ENCODE data around the gene TRIO.
"Not testable (repeated sequence)": the region's sequence is repeated elsewhere in the genome, so short reads cannot be mapped to it uniquely, and the experiment has no call there.

Gene TRIO

DNA sequence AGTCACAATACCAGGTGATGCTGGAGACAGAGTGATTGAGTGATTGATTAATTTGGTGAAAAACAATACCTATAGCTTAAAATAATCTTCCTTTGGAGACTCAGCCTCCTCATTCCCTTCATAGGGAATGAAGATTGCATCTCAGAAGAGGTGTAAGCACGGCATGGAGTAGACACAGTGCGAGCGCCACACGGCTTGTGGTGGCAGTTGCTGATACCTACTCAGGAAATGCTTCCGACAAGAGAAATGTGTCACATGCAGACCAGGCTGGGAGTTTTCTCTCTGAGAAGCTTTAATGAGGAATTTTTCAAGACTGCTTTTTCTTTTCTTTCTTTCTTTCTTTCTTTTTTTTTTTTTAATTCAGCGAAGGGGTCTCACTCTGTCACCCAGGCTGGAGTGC, 226.6 kb downstream of the TRIO start:
- in situ Hi-C loops (cut with MboI; ENCODE audit: low sequenced_read_pairs) = no loop called here

GRCh38 chr5:14370386-14370785, 227.2 kb downstream of the TRIO start:
- in situ Hi-C loops (cut with MboI; ENCODE audit: low sequenced_read_pairs) = no loop called here

DNA sequence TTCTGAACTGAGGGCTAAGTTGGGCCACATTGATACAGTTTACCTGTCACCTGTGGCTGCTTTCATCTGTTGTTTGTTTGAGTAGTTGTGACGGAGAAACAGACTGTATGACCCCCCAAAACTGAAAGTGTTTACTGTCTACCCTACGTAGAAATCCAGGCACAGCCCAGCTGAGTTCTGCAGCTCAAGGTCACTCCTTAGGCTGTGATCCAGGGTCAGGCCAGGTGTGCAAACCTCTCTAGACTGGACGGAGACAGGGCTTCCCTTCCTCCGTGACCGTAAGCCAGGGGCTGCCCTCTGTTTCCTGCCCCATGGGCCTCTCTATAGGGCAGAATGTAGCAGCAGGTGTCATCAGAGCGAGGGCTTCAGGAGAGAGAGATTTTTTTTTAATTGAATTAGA, 230.5 kb downstream of the TRIO start:
- in situ Hi-C loops (cut with MboI; ENCODE audit: low sequenced_read_pairs) = no loop called here

DNA sequence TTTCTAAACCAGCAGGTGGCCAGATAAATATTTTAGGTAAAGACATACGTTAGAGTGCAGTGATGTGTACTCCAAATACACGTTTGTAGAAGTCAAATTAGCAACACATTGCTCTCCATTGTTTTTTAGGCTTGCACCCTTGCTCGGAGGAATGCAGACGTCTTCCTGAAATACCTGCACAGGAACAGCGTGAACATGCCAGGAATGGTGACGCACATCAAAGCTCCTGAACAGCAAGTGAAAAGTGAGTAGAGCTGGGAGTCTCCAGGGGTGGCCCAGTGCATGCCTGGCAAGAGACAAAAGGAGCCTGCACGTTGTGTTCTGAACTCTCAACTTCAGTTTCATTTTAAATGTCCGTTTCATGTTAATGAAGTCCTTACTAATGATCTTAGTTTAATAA, 231.0 kb downstream of the TRIO start:
- in situ Hi-C loops (cut with MboI; ENCODE audit: low sequenced_read_pairs) = no loop called here

- in situ Hi-C loops (cut with MboI; ENCODE audit: low sequenced_read_pairs) = no loop called here
Observed at GRCh38 chr5:14376789-14377188, 233.6 kb downstream of the TRIO start.

- in situ Hi-C loops (cut with MboI; ENCODE audit: low sequenced_read_pairs) = no loop called here
Observed at GRCh38 chr5:14379739-14380497, 236.8 kb downstream of the TRIO start.

GRCh38 chr5:14380712-14381111, 237.6 kb downstream of the TRIO start:
- in situ Hi-C loops (cut with MboI; ENCODE audit: low sequenced_read_pairs) = no loop called here

- in situ Hi-C loops (cut with MboI; ENCODE audit: low sequenced_read_pairs) = no loop called here
Observed at GRCh38 chr5:14382640-14383039, 239.5 kb downstream of the TRIO start.

GRCh38 chr5:14383923-14384322, 240.8 kb downstream of the TRIO start:
- in situ Hi-C loops (cut with MboI; ENCODE audit: low sequenced_read_pairs) = no loop called here

GRCh38 chr5:14385019-14385418, 241.9 kb downstream of the TRIO start:
- in situ Hi-C loops (cut with MboI; ENCODE audit: low sequenced_read_pairs) = no loop called here

GRCh38 chr5:14386884-14387624, 243.9 kb downstream of the TRIO start:
- in situ Hi-C loops (cut with MboI; ENCODE audit: low sequenced_read_pairs) = no loop called here

- in situ Hi-C loops (cut with MboI; ENCODE audit: low sequenced_read_pairs) = no loop called here
Observed at GRCh38 chr5:14388741-14389140, 245.6 kb downstream of the TRIO start.

- in situ Hi-C loops (cut with MboI; ENCODE audit: low sequenced_read_pairs) = not testable (repeated sequence)
Observed at GRCh38 chr5:14392552-14392951, 249.4 kb downstream of the TRIO start.

- in situ Hi-C loops (cut with MboI; ENCODE audit: low sequenced_read_pairs) = no loop called here
Observed at GRCh38 chr5:14394365-14394764, 251.2 kb downstream of the TRIO start.

DNA sequence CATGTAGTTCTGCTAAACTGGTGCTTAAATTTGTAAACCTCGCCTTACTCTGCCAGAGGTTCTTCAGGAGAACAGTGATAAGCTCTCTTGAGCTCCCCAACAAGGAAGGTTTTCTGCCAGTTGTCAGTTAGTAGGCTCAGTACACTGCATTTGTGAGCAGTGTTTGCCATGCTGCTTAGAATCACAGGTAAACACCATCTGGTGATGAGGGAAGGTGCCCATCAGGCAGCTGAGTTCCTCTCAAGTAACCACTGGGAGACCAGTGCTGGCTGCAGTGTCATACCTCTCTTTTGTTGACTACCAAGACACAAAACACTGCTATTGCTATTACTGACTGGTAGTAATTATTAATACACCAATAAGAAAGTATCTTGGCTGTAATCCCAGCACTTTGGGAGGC, 252.3 kb downstream of the TRIO start:
- in situ Hi-C loops (cut with MboI; ENCODE audit: low sequenced_read_pairs) = no loop called here

- in situ Hi-C loops (cut with MboI; ENCODE audit: low sequenced_read_pairs) = no loop called here
Observed at GRCh38 chr5:14396066-14396465, 252.9 kb downstream of the TRIO start.

- in situ Hi-C loops (cut with MboI; ENCODE audit: low sequenced_read_pairs) = no loop called here
Observed at GRCh38 chr5:14396737-14397136, 253.6 kb downstream of the TRIO start.

GRCh38 chr5:14397717-14398116, 254.6 kb downstream of the TRIO start:
- in situ Hi-C loops (cut with MboI; ENCODE audit: low sequenced_read_pairs) = no loop called here

DNA sequence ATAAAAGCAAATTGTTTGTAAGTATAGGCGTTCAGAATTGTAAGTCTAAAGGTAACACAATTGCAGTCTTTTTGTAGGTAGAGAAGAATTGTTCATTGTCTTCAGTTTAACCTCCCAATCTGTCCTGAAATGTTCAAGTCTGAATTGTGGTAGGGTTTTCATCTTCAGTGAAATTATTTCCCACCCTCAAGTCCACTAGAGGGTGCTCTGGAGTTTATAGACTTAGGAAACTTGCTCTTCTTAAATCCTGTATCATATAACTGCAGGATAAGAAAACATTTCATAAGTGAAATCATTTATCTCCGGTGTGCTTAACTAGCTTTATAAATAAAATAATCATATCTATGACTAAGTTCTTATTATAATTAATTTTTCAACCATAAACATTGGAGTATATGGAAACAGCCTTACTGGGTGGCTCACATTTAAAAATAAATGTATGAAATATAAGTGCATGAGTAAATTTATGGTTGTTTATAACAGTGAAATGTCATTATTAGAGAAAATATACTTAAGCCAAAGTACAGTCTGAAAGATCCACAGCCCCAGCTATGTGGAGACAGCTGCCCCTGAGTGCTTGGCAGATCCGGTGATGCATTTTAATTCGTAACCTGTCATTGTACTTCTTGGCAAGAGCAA, 256.0 kb downstream of the TRIO start:
- in situ Hi-C loops (cut with MboI; ENCODE audit: low sequenced_read_pairs) = no loop called here

DNA sequence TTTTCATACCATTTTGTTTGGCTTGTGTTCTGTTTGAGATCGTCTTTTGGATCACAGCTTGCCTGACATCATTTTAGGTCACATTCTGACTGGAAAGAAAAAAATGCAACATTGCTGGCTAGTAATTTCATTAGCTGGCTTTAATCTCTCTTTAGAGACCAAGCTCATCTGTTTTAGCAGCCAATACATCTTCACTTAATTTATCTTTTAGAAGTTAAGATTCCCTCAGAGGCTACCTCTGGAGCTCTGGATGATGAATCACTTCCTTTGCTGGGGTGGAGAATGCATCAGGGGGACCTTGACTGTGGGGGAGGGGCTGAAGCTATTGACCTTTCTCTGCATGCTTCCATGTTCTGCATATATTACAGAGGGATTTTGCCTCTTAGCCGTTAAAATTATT, 256.9 kb downstream of the TRIO start:
- in situ Hi-C loops (cut with MboI; ENCODE audit: low sequenced_read_pairs) = no loop called here

- in situ Hi-C loops (cut with MboI; ENCODE audit: low sequenced_read_pairs) = no loop called here
Observed at GRCh38 chr5:14400611-14401010, 257.5 kb downstream of the TRIO start.

DNA sequence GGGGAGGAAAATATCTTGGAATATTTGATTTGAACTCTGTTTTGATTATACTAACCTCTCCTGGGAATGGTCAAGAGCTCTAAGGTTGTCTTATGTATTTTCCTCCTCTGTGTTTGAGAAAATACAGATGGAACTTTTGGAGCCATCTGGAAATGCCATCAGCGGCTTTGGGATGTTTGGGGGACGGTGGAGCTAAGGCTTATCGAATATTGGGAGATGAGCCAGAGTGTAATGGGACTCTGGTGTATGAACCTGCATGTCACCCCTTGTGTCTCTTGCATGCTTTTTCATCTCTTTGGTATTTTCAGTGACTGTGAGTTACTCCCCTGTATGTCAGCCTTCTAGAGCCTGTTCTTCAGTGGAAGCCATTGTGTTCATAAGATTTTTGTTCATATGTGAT, 258.5 kb downstream of the TRIO start:
- in situ Hi-C loops (cut with MboI; ENCODE audit: low sequenced_read_pairs) = no loop called here
